Measurements from ENCODE around the gene USP6NL. TPM values are rescaled to one million over a fixed set of nuclear protein-coding genes. Genes with fewer than 3 reads are reported as not detected.

USP6NL gene
- total RNA-seq, 1 experiment from 2014 or later, result 27.5 TPM

- H3K36me3 Mint-ChIP-seq (ENCODE audit: insufficient read depth, unreplicated experiment), result peaks cover 5% of the 10 kb centered on the region
- CTCF ChIA-PET, result no interaction called here
- no TSS peak for BruUV-seq (replicated peaks)
These were observed 9.8 kb downstream of the USP6NL start for GRCh38 chr10:11601670-11602069.

GRCh38 chr10:11600280-11600679 lies 11.2 kb downstream of the USP6NL start:
- Mint-ChIP-seq H3K36me3 (ENCODE audit: insufficient read depth, unreplicated experiment) (peaks cover 5% of the 10 kb centered on the region), H3K4me3 (ENCODE audit: low read depth, unreplicated experiment) (no peak overlapping the region), H3K27me3 (ENCODE audit: unreplicated experiment) (no peaks in the 10 kb centered on the region), H3K27ac (ENCODE audit: unreplicated experiment) (no peak overlapping the region), H3K9me3 (ENCODE audit: low read depth, unreplicated experiment) (no peaks in the 10 kb centered on the region), H3K4me1 (ENCODE audit: low read depth, unreplicated experiment) (peaks cover 26% of the 10 kb centered on the region)
- no TSS peak for BruUV-seq (replicated peaks)
- no peak for TF ChIP-seq CTCF (IDR thresholded peaks at IDR 0.05; ENCODE audit: unreplicated experiment)
- intact Hi-C loops (cut with micrococcal nuclease; ENCODE audit: unreplicated experiment), result loop anchor here (5.0 kb wide), 1 partner anchor 117 kb away; no protein-coding TSS in a partner anchor
- CTCF ChIA-PET, result interaction anchor here (0.6 kb wide), 1 partner anchor 23 kb away, joined by 3 read pairs; no protein-coding TSS in a partner anchor
- no peak for DNase-seq

More at GRCh38 chr10:11601670-11602069, 9.8 kb downstream of the USP6NL start:
- intact Hi-C loops (cut with micrococcal nuclease; ENCODE audit: unreplicated experiment), result loop anchor here (5.0 kb wide), 1 partner anchor 116 kb away; no protein-coding TSS in a partner anchor
- no peak for DNase-seq
- Mint-ChIP-seq H3K27ac (ENCODE audit: unreplicated experiment) (no peak overlapping the region), H3K27me3 (ENCODE audit: unreplicated experiment) (no peaks in the 10 kb centered on the region), H3K4me1 (ENCODE audit: low read depth, unreplicated experiment) (peaks cover 34% of the 10 kb centered on the region), H3K9me3 (ENCODE audit: low read depth, unreplicated experiment) (no peaks in the 10 kb centered on the region), H3K4me3 (ENCODE audit: low read depth, unreplicated experiment) (no peak overlapping the region)
- TF ChIP-seq CTCF (IDR thresholded peaks at IDR 0.05; ENCODE audit: unreplicated experiment), result no peak

- DNase-seq, result no peak
- no peak for TF ChIP-seq CTCF (IDR thresholded peaks at IDR 0.05; ENCODE audit: unreplicated experiment)
- Mint-ChIP-seq H3K27ac (ENCODE audit: unreplicated experiment) (no peak overlapping the region), H3K36me3 (ENCODE audit: insufficient read depth, unreplicated experiment) (peaks cover 5% of the 10 kb centered on the region), H3K27me3 (ENCODE audit: unreplicated experiment) (no peaks in the 10 kb centered on the region), H3K4me1 (ENCODE audit: low read depth, unreplicated experiment) (peaks cover 20% of the 10 kb centered on the region), H3K4me3 (ENCODE audit: low read depth, unreplicated experiment) (no peak overlapping the region), H3K9me3 (ENCODE audit: low read depth, unreplicated experiment) (no peaks in the 10 kb centered on the region)
- intact Hi-C loops (cut with micrococcal nuclease; ENCODE audit: unreplicated experiment), result no loop called here
- no TSS peak for BruUV-seq (replicated peaks)
- CTCF ChIA-PET, result no interaction called here
These were observed 12.6 kb downstream of the USP6NL start for GRCh38 chr10:11598712-11599397.

- no peak for TF ChIP-seq CTCF (IDR thresholded peaks at IDR 0.05; ENCODE audit: unreplicated experiment)
- Mint-ChIP-seq H3K27me3 (ENCODE audit: unreplicated experiment) (no peaks in the 10 kb centered on the region), H3K9me3 (ENCODE audit: low read depth, unreplicated experiment) (no peaks in the 10 kb centered on the region), H3K4me3 (ENCODE audit: low read depth, unreplicated experiment) (no peak overlapping the region), H3K4me1 (ENCODE audit: low read depth, unreplicated experiment) (peaks cover 8% of the 10 kb centered on the region), H3K36me3 (ENCODE audit: insufficient read depth, unreplicated experiment) (no peaks in the 10 kb centered on the region), H3K27ac (ENCODE audit: unreplicated experiment) (no peak overlapping the region)
- intact Hi-C loops (cut with micrococcal nuclease; ENCODE audit: unreplicated experiment), result no loop called here
- CTCF ChIA-PET, result no interaction called here
- DNase-seq, result no peak
- BruUV-seq (replicated peaks), result no TSS peak
These were observed 14.0 kb downstream of the USP6NL start for GRCh38 chr10:11597470-11597869.

All from Calu3 (cell line).